Measurements from ENCODE around the gene SLC39A10.

DNA sequence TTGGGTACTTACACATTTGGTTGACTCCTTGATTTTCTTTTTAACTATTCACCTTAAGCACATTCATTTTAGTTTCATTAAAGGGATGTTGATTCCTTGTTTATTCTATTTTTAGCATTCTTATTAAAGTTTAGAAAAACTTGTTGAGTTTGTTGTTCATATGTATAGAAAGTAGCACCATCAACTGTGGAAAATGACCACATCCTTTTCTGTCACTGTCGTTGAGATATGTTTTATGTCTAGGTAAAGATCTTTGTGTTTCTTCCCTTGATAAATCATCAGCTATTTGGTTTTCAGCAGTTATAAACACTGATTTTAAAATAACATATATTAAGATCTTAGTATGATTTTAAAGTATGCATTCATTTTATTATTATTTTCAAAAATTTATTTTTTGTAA is 25.1 kb downstream of the SLC39A10 start:
- no peak for TF ChIP-seq POLR2A (IDR thresholded peaks at IDR 0.05)
- TF ChIP-seq, protein P1, sequence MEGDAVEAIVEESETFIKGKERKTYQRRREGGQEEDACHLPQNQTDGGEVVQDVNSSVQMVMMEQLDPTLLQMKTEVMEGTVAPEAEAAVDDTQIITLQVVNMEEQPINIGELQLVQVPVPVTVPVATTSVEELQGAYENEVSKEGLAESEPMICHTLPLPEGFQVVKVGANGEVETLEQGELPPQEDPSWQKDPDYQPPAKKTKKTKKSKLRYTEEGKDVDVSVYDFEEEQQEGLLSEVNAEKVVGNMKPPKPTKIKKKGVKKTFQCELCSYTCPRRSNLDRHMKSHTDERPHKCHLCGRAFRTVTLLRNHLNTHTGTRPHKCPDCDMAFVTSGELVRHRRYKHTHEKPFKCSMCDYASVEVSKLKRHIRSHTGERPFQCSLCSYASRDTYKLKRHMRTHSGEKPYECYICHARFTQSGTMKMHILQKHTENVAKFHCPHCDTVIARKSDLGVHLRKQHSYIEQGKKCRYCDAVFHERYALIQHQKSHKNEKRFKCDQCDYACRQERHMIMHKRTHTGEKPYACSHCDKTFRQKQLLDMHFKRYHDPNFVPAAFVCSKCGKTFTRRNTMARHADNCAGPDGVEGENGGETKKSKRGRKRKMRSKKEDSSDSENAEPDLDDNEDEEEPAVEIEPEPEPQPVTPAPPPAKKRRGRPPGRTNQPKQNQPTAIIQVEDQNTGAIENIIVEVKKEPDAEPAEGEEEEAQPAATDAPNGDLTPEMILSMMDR (IDR thresholded peaks at IDR 0.05): no peak
- TF ChIP-seq POLR2AphosphoS5 (IDR thresholded peaks at IDR 0.05): no peak
